ENCODE results near the gene PLEKHA7.

PLEKHA7 gene

DNA sequence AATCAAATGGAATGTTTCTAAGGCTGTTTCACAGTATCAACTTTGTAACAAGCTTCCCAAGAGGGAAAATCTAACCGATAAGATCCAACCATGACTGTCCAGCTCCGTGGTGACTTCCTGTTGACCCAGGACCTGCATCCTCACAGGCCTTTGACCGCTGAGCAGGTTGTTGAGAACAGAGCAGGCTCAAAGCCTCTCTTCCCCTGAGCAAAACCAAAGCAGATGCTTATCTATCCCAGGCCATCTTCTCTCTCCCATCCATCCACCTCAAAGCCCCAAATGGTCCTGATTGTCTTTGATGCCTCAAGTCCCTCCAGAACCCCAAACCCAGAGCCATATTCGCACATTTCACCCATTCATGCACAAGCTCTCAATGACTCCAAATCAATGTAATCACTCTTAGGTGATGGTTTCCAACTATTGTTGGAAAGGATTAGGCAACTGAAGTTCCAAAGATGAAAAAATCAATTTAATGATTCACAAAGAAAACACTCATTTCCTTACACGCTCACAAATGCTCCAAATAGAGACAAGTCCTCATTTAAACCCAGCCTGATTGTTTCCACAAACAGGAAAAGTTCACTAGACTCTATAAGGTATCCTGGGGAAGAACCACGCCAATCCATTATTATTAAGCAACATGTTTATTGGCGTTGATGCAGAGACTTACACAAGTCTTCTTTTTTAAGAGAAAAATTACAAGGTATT, 227.0 kb downstream of the PLEKHA7 start:
- no peak for TF ChIP-seq CTCF (conservative IDR thresholded peaks at IDR 0.05)

GRCh38 chr11:16786131-16786530, 228.1 kb downstream of the PLEKHA7 start:
- TF ChIP-seq CTCF (conservative IDR thresholded peaks at IDR 0.05) = no peak
- H3K27ac ChIP-seq = no peak overlapping the region

More for the DNA sequence above, 227.0 kb downstream of the PLEKHA7 start:
- H3K27ac ChIP-seq = no peak overlapping the region

- peak; percentile 88 for TF ChIP-seq CTCF (conservative IDR thresholded peaks at IDR 0.05)
- H3K27ac ChIP-seq = no peak overlapping the region
Measured at GRCh38 chr11:16785520-16786128, 228.6 kb downstream of the PLEKHA7 start.

DNA sequence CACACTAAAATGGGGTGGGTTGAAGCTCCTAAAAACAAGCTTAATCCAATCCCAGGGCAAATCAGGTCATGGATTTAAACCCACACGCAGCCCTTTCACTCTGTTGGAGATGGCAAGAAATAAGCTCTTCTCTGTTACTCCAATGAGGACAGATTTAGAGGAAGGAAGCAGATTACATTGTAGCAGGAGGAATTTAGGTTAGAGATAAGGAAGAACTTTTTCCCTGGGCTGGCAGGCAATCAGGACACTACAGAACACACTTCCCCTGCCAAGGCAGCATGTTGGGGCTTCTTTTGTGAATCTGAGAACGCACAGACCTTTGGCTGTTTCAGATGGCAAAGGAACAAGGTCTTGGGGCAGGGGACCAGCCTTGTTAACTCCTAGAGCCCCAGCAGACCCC, 229.5 kb downstream of the PLEKHA7 start:
- TF ChIP-seq CTCF (conservative IDR thresholded peaks at IDR 0.05) = no peak
- no peak overlapping the region for H3K27ac ChIP-seq

- TF ChIP-seq CTCF (conservative IDR thresholded peaks at IDR 0.05) = no peak
- no peak overlapping the region for H3K27ac ChIP-seq
Measured at GRCh38 chr11:16784097-16784496, 230.1 kb downstream of the PLEKHA7 start.

DNA sequence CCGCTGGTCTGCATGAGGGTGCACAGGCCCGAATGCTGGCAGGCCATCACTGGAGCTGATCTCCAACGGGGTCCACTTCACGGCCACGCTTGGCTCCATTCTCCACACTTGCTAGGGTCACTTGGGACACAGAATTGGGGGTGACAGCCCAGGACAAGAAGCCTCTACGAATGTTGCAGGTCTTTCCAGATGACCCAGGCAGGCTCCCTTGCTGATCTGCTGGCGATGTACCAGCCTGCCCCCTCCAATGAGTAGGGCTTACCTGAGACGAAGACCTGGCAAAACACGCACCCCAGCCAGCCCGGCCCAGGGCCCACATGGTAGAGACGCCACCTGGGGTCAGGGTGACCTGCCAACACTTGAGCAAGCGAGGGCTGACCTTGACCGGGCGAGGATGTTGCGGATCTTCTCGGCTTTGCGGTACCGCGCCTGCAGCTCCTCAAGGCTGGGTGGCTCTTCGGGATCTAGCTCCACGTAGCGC, 230.9 kb downstream of the PLEKHA7 start:
- no peak for TF ChIP-seq CTCF (conservative IDR thresholded peaks at IDR 0.05)

GRCh38 chr11:16781936-16782919, 232.0 kb downstream of the PLEKHA7 start:
- TF ChIP-seq CTCF (conservative IDR thresholded peaks at IDR 0.05) = no peak
- H3K27ac ChIP-seq = peak overlapping the region; percentile 19; the same call in 1 of the 2 replicates

More for the DNA sequence above, 230.9 kb downstream of the PLEKHA7 start:
- H3K27ac ChIP-seq = no peak overlapping the region
